COLO668 (cell line): Measurements from ENCODE around the gene DNAI2.
"Not testable (repeated sequence)": the region's sequence is repeated elsewhere in the genome, so short reads cannot be mapped to it uniquely, and the experiment has no call there.

Source experiments
- DNase-seq: peaks from one replicate; lab custom pipeline; 2025; ENCODE audit not compliant: unreplicated experiment; lab: John Stamatoyannopoulos, UW

Gene DNAI2

GRCh38 chr17:74274709-74275340, 791 bp downstream of the DNAI2 start:
- DNase-seq, result peak; percentile 37

GRCh38 chr17:74276051-74276476, 2.0 kb downstream of the DNAI2 start:
- DNase-seq, result no peak

DNA sequence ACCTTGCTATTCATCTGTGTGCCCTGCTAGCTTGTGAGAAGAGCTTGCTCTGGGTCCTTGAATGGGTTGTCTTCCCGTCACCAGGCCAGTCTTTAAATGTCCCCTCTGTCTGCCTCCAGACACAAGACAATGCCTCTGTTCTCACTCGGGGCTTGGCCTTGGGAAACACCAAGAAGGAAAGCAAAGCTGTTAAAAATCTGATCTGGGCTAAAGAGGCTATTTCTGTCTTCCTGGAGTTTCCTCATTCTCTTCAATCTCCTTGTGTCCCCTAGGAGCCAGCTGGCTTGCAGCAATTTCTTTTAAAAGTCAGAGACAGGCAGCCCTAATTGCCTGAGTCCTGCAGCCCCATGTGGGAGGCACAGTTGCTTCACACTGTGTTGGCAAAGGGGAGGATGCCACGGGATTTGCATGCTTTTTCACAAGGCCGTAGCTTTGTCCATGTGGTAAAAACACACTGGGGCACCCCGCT, 2.5 kb downstream of the DNAI2 start:
- no peak for DNase-seq

- DNase-seq, result no peak
Measured at GRCh38 chr17:74277935-74278334, 3.9 kb downstream of the DNAI2 start.

- DNase-seq, result not testable (repeated sequence)
Measured at GRCh38 chr17:74279617-74280016, 5.6 kb downstream of the DNAI2 start.

DNA sequence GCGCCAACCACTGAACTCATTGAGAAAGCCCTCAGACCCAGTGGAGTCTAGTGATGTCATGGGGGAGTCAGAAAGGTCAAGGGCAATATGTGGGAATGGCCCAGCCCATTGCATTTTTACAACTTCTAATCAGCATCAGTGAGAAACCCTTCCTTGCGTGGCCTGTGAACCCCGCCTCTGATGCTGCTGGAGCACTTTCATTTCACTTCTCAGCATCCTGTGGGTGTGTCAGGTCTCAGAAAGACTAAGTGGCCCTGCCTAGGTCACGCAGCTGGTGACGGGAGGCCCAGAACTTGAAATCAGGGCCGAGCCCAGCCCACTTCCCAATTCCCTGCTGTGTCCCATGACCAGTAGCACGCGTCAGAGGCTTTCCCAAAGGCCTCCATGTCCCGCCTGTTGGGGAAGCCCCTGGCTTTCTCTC, 6.1 kb downstream of the DNAI2 start:
- DNase-seq, result no peak

DNA sequence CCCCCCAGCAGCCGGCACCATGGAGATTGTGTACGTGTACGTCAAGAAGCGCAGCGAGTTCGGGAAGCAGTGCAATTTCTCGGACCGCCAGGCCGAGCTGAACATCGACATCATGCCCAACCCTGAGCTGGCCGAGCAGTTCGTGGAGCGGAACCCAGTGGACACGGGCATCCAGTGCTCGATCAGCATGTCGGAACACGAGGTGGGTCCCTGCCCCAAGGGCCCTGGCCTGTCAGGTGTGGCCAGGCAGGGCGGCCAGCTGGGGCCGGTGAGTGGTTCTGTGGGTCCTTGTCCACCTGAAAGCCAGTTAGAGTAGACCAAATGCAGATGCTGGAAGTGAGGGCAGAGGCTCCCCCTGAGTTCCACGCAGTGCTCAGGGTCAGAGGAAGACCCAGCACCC, 7.8 kb downstream of the DNAI2 start:
- no peak for DNase-seq

GRCh38 chr17:74282274-74282586, 8.2 kb downstream of the DNAI2 start:
- DNase-seq, result not testable (repeated sequence)

GRCh38 chr17:74282587-74283370, 8.7 kb downstream of the DNAI2 start:
- DNase-seq, result no peak

DNA sequence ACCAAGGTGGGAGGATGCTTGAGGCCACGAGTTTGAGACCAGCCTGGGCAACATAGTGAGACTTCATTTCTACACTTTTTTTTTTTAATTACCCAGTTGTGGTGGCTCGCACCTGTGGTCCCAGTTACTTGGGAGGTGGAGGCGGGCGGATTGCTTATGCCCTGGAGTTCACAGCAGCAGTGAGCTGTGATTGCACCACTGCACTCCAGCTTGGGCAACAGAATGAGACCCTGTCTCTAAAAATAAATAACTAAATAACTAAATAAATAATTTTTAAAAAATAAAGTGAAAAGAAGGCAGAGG, 9.3 kb downstream of the DNAI2 start:
- no peak for DNase-seq

GRCh38 chr17:74287031-74287602, 13.1 kb downstream of the DNAI2 start:
- no peak for DNase-seq

GRCh38 chr17:74288785-74289184, 14.8 kb downstream of the DNAI2 start:
- DNase-seq, result no peak

- no peak for DNase-seq
Measured at GRCh38 chr17:74289688-74290087, 15.7 kb downstream of the DNAI2 start.

- no peak for DNase-seq
Measured at GRCh38 chr17:74290340-74290739, 16.3 kb downstream of the DNAI2 start.

DNA sequence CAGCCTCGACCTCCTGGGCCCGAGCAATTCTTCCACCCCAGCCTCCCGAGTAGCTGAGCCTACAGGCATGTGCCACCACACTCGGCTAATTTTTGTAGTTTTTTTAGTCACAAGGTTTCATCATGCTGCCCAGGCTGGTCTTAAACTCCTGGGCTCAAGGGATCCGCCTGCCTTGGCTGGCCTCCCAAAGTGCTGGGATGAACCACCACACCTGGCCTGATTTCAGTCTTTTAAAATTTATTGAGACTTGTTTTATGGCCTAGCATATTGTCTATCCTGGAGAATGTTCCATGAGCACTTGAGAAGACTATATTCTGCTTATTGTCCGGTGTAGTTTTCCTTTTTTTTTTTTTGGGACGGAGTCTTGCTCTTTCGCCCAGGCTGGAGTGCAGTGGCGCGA, 18.5 kb downstream of the DNAI2 start:
- no peak for DNase-seq

- DNase-seq, result no peak
Measured at GRCh38 chr17:74295625-74296547, 21.9 kb downstream of the DNAI2 start.

GRCh38 chr17:74296548-74296936, 22.5 kb downstream of the DNAI2 start:
- peak; percentile 10 for DNase-seq

DNA sequence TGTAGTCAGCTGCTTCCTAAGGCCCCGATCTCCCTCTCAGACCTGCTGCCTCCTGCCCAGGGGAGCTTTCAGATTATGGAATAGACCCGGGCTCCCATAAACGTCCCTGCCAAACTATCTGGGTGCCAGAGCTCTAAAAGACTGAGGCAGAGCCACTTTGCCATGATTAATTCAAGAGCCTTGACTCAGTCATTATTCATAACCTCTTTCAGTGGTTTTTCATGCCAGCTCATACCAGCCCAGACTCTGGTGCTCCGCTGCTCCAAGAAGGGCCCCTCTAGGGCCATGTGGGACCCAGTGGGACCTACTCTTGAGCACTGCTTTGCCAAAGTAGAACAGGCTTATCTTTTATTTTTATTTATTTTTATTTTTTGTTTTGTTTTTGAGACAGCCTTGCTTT, 23.9 kb downstream of the DNAI2 start:
- no peak for DNase-seq

GRCh38 chr17:74298778-74299177, 24.7 kb downstream of the DNAI2 start:
- DNase-seq, result no peak

- DNase-seq, result no peak
Measured at GRCh38 chr17:74299226-74300009, 25.4 kb downstream of the DNAI2 start.

- no peak for DNase-seq
Measured at GRCh38 chr17:74303305-74303704, 29.3 kb downstream of the DNAI2 start.
